IMR-90 (cell line): Measurements from ENCODE around the gene SPDEF. TPM values are rescaled to one million over a fixed set of nuclear protein-coding genes. Genes with fewer than 3 reads are reported as not detected.

Experiments
- ATAC-seq: fragments of 200-7000 bp; cut with Tn5 transposase; 2 replicates; pipeline ENCODE4 v1.9.1; 2020; ENCODE audit warnings: low read depth, mild to moderate bottlenecking, moderate library complexity
- BruUV-seq: library from RNA; stranded (reverse); fragments of 400-500 nt; replicated peaks from 2 replicates; lab custom pipeline; 2021; lab: Mats Ljungman, UMichigan
- CTCF ChIA-PET: fragments of 300-600 bp; formaldehyde crosslinking; extraction: SDS; loops from one replicate; lab custom pipeline; 2021; ENCODE audit warnings: antibody characterized with exemption; lab: Yijun Ruan, JAX
- POLR2A ChIA-PET: fragments of 300-600 bp; sonication (Branson Sonifier 250); formaldehyde crosslinking; loops from one replicate; lab custom pipeline; 2022; ENCODE audit warnings: antibody characterized with exemption; ENCODE audit not compliant: unreplicated experiment; lab: Charles Lee
- DNase-seq: peaks from one replicate; pipeline ENCODE4 v3.0.0; 2013
- H2AFZ ChIP-seq: replicated peaks from 2 replicates; pipeline ENCODE3; 2013; ENCODE audit warnings: low read length, mild to moderate bottlenecking; ENCODE audit not compliant: poor library complexity
- H2AK5ac ChIP-seq: 2 replicates; pipeline ENCODE4 v1.6.1; 2013; ENCODE audit warnings: low read depth, low read length, inconsistent platforms
- H2AK9ac ChIP-seq: replicated peaks from 2 replicates; pipeline ENCODE3; 2013; ENCODE audit warnings: mild to moderate bottlenecking, low read depth, low read length, moderate library complexity; ENCODE audit not compliant: poor library complexity
- H2BK120ac ChIP-seq: 2 replicates; pipeline ENCODE4 v1.6.1; 2013; ENCODE audit warnings: low read depth, low read length, inconsistent platforms
- H2BK15ac ChIP-seq: 3 replicates; pipeline ENCODE4 v1.6.1; 2013; ENCODE audit warnings: low read depth, low read length, inconsistent platforms
- H2BK20ac ChIP-seq: 2 replicates; pipeline ENCODE4 v1.6.1; 2013; ENCODE audit warnings: low read depth, mild to moderate bottlenecking, inconsistent platforms, low read length, moderate library complexity
- H2BK5ac ChIP-seq: 2 replicates; pipeline ENCODE4 v1.6.1; 2013; ENCODE audit warnings: mild to moderate bottlenecking, low read depth, low read length, inconsistent platforms; ENCODE audit not compliant: poor library complexity, severe bottlenecking
- H3K14ac ChIP-seq: replicated peaks from 2 replicates; pipeline ENCODE4 v1.6.1; 2013; ENCODE audit warnings: low read depth, low read length, inconsistent platforms
- H3K18ac ChIP-seq: 2 replicates; pipeline ENCODE4 v1.6.1; 2013; ENCODE audit warnings: low read depth, low read length, control low read depth
- H3K23ac ChIP-seq: 2 replicates; pipeline ENCODE4 v1.6.1; 2013; ENCODE audit warnings: low read depth, low read length, inconsistent platforms
- H3K27ac ChIP-seq: 2 replicates; pipeline ENCODE4 v1.5.1; 2013; ENCODE audit warnings: mild to moderate bottlenecking, control low read depth, low read length; ENCODE audit not compliant: insufficient read depth
- H3K27me3 ChIP-seq: 2 replicates; pipeline ENCODE4 v1.6.1; 2013; ENCODE audit warnings: low read length; ENCODE audit not compliant: control insufficient read depth, insufficient read depth
- H3K36me3 ChIP-seq: 2 replicates; pipeline ENCODE4 v1.6.1; 2013; ENCODE audit warnings: low read length, mixed read lengths; ENCODE audit not compliant: control insufficient read depth, insufficient read depth
- H3K4ac ChIP-seq: 2 replicates; pipeline ENCODE4 v1.6.1; 2013; ENCODE audit warnings: low read depth, low read length, inconsistent platforms
- H3K4me1 ChIP-seq: 2 replicates; pipeline ENCODE4 v1.6.1; 2013; ENCODE audit warnings: low read length, mixed read lengths; ENCODE audit not compliant: control insufficient read depth, insufficient read depth
- H3K4me2 ChIP-seq: 2 replicates; pipeline ENCODE4 v1.6.1; 2013; ENCODE audit warnings: low read depth, mild to moderate bottlenecking, control low read depth, low read length, moderate library complexity
- H3K4me3 ChIP-seq: 2 replicates; pipeline ENCODE4 v1.5.1; 2013; ENCODE audit warnings: low read depth, mild to moderate bottlenecking, control low read depth, low read length, moderate library complexity; ENCODE audit not compliant: insufficient read depth
- H3K56ac ChIP-seq: 2 replicates; pipeline ENCODE4 v1.6.1; 2013; ENCODE audit warnings: low read length, inconsistent platforms; ENCODE audit not compliant: insufficient read depth; ENCODE audit errors: extremely low read depth
- H3K79me1 ChIP-seq, 2 experiments: 2 replicates each; pipeline ENCODE4 v1.6.1; 2013; ENCODE audit warnings: low read length in 2 of 2, inconsistent platforms in 1 of 2, low read depth in 1 of 2
- H3K9ac ChIP-seq: 2 replicates; pipeline ENCODE4 v1.6.1; 2013; ENCODE audit warnings: low read depth, low read length, control low read depth
- H3K9me1 ChIP-seq: 2 replicates; pipeline ENCODE4 v1.6.1; 2013; ENCODE audit warnings: low read length, inconsistent platforms; ENCODE audit not compliant: insufficient read depth
- H3K9me3 ChIP-seq: 2 replicates; pipeline ENCODE4 v1.6.1; 2013; ENCODE audit warnings: low read length; ENCODE audit not compliant: control insufficient read depth, insufficient read depth
- H4K20me1 ChIP-seq: 2 replicates; pipeline ENCODE4 v1.6.1; 2013; ENCODE audit warnings: low read length, inconsistent platforms; ENCODE audit not compliant: insufficient read depth
- H4K5ac ChIP-seq: 2 replicates; pipeline ENCODE4 v1.6.1; 2013; ENCODE audit warnings: mild to moderate bottlenecking, low read depth, low read length, control low read depth
- H4K8ac ChIP-seq, 2 experiments: 2 replicates each; pipeline ENCODE4 v1.6.1; 2013; ENCODE audit warnings: low read depth in 2 of 2, low read length in 2 of 2, control low read depth in 1 of 2, inconsistent platforms in 1 of 2
- H4K91ac ChIP-seq: 2 replicates; pipeline ENCODE4 v1.6.1; 2013; ENCODE audit warnings: low read depth, low read length, inconsistent platforms; ENCODE audit not compliant: insufficient read depth
- BHLHE40 ChIP-seq: fragments of 150-350 bp; IDR thresholded peaks from 2 replicates; pipeline ENCODE4 v1.6.1; 2016; ENCODE audit warnings: mild to moderate bottlenecking, low read depth, low read length
- CEBPB ChIP-seq: IDR thresholded peaks from 2 replicates; pipeline ENCODE4 v1.6.1; 2012; ENCODE audit warnings: low read depth, low read length, improper control_type of control experiment
- CHD1 ChIP-seq: IDR thresholded peaks from 2 replicates; pipeline ENCODE4 v1.6.1; 2012; ENCODE audit warnings: low read depth, low read length, improper control_type of control experiment
- FOS ChIP-seq: fragments of 150-350 bp; IDR thresholded peaks from 2 replicates; pipeline ENCODE4 v1.6.1; 2016; ENCODE audit warnings: low read depth, low read length
- MAFK ChIP-seq: IDR thresholded peaks from 2 replicates; pipeline ENCODE4 v1.6.1; 2012; ENCODE audit warnings: low read depth, low read length, improper control_type of control experiment
- MAZ ChIP-seq: IDR thresholded peaks from 2 replicates; pipeline ENCODE4 v1.6.1; 2012; ENCODE audit warnings: low read depth, mild to moderate bottlenecking, low read length, improper control_type of control experiment, moderate library complexity, borderline replicate concordance
- MXI1 ChIP-seq: IDR thresholded peaks from 2 replicates; pipeline ENCODE4 v1.6.1; 2012; ENCODE audit warnings: low read depth, mild to moderate bottlenecking, low read length, moderate library complexity, borderline replicate concordance
- NFE2L2 ChIP-seq: fragments of 150-350 bp; IDR thresholded peaks from 2 replicates; pipeline ENCODE4 v1.6.1; 2016; ENCODE audit warnings: low read depth, mild to moderate bottlenecking, low read length
- POLR2A ChIP-seq: IDR thresholded peaks from 2 replicates; pipeline ENCODE4 v1.6.1; 2012; ENCODE audit warnings: mild to moderate bottlenecking, low read depth, low read length
- RAD21 ChIP-seq: IDR thresholded peaks from 2 replicates; pipeline ENCODE4 v1.6.1; 2012; ENCODE audit warnings: low read length, improper control_type of control experiment
- RCOR1 ChIP-seq: IDR thresholded peaks from 2 replicates; pipeline ENCODE4 v1.6.1; 2012; ENCODE audit warnings: mild to moderate bottlenecking, low read length, improper control_type of control experiment; ENCODE audit not compliant: insufficient replicate concordance
- RFX5 ChIP-seq: IDR thresholded peaks from 2 replicates; pipeline ENCODE4 v1.8.0; 2012; ENCODE audit warnings: low read depth, mild to moderate bottlenecking, low read length, moderate library complexity
- SMC3 ChIP-seq: fragments of 150-350 bp; IDR thresholded peaks from 2 replicates; pipeline ENCODE4 v1.6.1; 2016; ENCODE audit warnings: low read depth, mild to moderate bottlenecking, antibody characterized with exemption, low read length, moderate library complexity
- WGBS, 2 experiments: methylation state at CpG; one replicate each; pipeline versions ENCODE4 v1.1.5 to v1.1.7; 2013; ENCODE audit warnings: missing lambda C conversion rate in 2 of 2; ENCODE audit not compliant: insufficient read length in 1 of 2; ENCODE audit errors: extremely low coverage in 2 of 2; 5-methylcytosine and 5-hydroxymethylcytosine counted together
- dilution Hi-C: fragments of 300-500 bp; cut with HindIII; formaldehyde crosslinking; loops from one replicate; pipeline ENCODE4 v1.14.3; 2018; ENCODE audit warnings: low sequenced_read_pairs; ENCODE audit not compliant: unreplicated experiment
- in situ Hi-C: fragments of 300-500 bp; cut with MboI; formaldehyde crosslinking; loops from 3 replicates; pipeline ENCODE4 v1.14.3; 2019; ENCODE audit warnings: low sequenced_read_pairs, inconsistent platforms, mixed read lengths
- intact Hi-C: fragments of 100-400 bp; cut with micrococcal nuclease; formaldehyde crosslinking; loops from 2 replicates; pipeline ENCODE4 v1.10.0; 2022
- polyA plus RNA-seq, 3 experiments: library from polyadenylated mRNA; depleted of rRNA; stranded (reverse); fragments of >200 nt; gene quantifications; 2 replicates each; pipeline ENCODE4 v1.2.3, GENCODE V29; 2012; ENCODE audit warnings: low replicate concordance in 1 of 3
- total RNA-seq: library from RNA; depleted of rRNA; stranded (reverse); fragments of >200 nt; gene quantifications from 2 replicates; pipeline ENCODE4 v1.2.3, GENCODE V29; 2012
- TF ChIP-seq, protein P1 (sequence below): fragments of 150-350 bp; IDR thresholded peaks from 2 replicates; pipeline ENCODE4 v1.6.1; 2016; ENCODE audit warnings: low read depth, mild to moderate bottlenecking, low read length, moderate library complexity, borderline replicate concordance
- TF ChIP-seq, protein P2 (sequence below): conservative IDR thresholded peaks from 2 replicates; pipeline ENCODE4 v1.5.1; 2012; ENCODE audit warnings: mild to moderate bottlenecking, low read depth, low read length, improper control_type of control experiment
- TF ChIP-seq, protein P3 (sequence below): fragments of 150-350 bp; IDR thresholded peaks from 2 replicates; pipeline ENCODE4 v1.6.1; 2017; ENCODE audit warnings: mild to moderate bottlenecking, antibody characterized with exemption, low read length, low read depth

The SPDEF gene
- total and polyA plus RNA-seq, 2 of the 4 experiments (the other 2 are of a cell fraction) = 0.05 TPM; not detected in 1

DNA sequence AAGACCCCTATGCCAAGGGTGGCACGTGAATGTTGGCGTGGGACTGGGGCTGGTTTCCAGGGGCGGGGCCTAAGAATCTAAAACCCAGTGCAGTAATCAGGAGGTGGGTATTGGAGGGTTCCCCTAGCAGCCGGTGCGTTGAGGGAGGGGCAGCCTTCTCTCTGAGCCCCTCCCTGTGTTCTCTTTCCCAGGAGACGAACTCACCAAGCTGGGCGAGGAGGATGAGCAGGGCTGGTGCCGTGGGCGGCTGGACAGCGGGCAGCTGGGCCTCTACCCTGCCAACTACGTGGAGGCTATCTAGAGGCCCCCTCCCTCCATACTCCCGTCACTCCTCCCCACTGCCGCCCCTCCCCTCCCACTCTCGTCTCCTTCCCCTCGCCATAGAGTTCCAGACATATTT, 23.9 kb downstream of the SPDEF start:
- ATAC-seq (no peak), DNase-seq (no peak)
- Histone ChIP-seq H3K14ac (no peak overlapping the region), H2BK120ac (no peak overlapping the region), H3K4me3 (peak overlapping the region; percentile 42; the same call in 1 of the 2 replicates), H2BK5ac (no peak overlapping the region), H2BK20ac (no peak overlapping the region), H3K9me3 (no peaks in the 10 kb centered on the region), H3K4ac (no peak overlapping the region), H2AK9ac (no peak overlapping the region), H4K8ac (0 out of 4 replicates have a peak overlapping the region, but pooled peaks of 1 of the 2 experiments have one; percentile 4), H3K18ac (no peak overlapping the region), H3K56ac (no peak overlapping the region), H4K5ac (no peak overlapping the region), H4K20me1 (no peaks in the 10 kb centered on the region), H3K9me1 (peaks cover 3% of the 10 kb centered on the region; the same call in 1 of the 2 replicates), H4K91ac (no peak overlapping the region), H3K27ac (no peak overlapping the region), H2AFZ (peak overlapping the region; percentile 71), H2AK5ac (no peak overlapping the region), H3K4me1 (peaks cover 2% of the 10 kb centered on the region; the same call in 1 of the 2 replicates), H3K79me1 (no peaks in the 10 kb centered on the region), H3K4me2 (peak overlapping the region; percentile 44; the same call in 1 of the 2 replicates), H3K9ac (no peak overlapping the region), H3K23ac (no peak overlapping the region), H3K27me3 (peaks cover 18% of the 10 kb centered on the region; the same call in 1 of the 2 replicates), H3K36me3 (no peaks in the 10 kb centered on the region), H2BK15ac (no peak overlapping the region)
- POLR2A ChIA-PET = no interaction called here
- CTCF ChIA-PET = no interaction called here
- TF ChIP-seq BHLHE40 = no peak
- TF ChIP-seq MXI1 = no peak
- TF ChIP-seq RCOR1 = no peak
- TF ChIP-seq CEBPB = no peak
- TF ChIP-seq, protein P1, sequence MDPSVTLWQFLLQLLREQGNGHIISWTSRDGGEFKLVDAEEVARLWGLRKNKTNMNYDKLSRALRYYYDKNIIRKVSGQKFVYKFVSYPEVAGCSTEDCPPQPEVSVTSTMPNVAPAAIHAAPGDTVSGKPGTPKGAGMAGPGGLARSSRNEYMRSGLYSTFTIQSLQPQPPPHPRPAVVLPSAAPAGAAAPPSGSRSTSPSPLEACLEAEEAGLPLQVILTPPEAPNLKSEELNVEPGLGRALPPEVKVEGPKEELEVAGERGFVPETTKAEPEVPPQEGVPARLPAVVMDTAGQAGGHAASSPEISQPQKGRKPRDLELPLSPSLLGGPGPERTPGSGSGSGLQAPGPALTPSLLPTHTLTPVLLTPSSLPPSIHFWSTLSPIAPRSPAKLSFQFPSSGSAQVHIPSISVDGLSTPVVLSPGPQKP = no peak
- TF ChIP-seq, protein P2, sequence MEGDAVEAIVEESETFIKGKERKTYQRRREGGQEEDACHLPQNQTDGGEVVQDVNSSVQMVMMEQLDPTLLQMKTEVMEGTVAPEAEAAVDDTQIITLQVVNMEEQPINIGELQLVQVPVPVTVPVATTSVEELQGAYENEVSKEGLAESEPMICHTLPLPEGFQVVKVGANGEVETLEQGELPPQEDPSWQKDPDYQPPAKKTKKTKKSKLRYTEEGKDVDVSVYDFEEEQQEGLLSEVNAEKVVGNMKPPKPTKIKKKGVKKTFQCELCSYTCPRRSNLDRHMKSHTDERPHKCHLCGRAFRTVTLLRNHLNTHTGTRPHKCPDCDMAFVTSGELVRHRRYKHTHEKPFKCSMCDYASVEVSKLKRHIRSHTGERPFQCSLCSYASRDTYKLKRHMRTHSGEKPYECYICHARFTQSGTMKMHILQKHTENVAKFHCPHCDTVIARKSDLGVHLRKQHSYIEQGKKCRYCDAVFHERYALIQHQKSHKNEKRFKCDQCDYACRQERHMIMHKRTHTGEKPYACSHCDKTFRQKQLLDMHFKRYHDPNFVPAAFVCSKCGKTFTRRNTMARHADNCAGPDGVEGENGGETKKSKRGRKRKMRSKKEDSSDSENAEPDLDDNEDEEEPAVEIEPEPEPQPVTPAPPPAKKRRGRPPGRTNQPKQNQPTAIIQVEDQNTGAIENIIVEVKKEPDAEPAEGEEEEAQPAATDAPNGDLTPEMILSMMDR = no peak
- TF ChIP-seq RAD21 = no peak
- no peak for TF ChIP-seq SMC3
- TF ChIP-seq MAZ = no peak
- no peak for TF ChIP-seq POLR2A
- TF ChIP-seq MAFK = no peak
- no peak for TF ChIP-seq CHD1
- TF ChIP-seq NFE2L2 = no peak
- TF ChIP-seq, protein P3, sequence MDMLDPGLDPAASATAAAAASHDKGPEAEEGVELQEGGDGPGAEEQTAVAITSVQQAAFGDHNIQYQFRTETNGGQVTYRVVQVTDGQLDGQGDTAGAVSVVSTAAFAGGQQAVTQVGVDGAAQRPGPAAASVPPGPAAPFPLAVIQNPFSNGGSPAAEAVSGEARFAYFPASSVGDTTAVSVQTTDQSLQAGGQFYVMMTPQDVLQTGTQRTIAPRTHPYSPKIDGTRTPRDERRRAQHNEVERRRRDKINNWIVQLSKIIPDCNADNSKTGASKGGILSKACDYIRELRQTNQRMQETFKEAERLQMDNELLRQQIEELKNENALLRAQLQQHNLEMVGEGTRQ = no peak
- no peak for TF ChIP-seq RFX5
- no peak for TF ChIP-seq FOS
- intact Hi-C loops (no loop called here), dilution Hi-C loops (no loop called here), in situ Hi-C loops (no loop called here)
- no TSS peak for BruUV-seq
- 65% methylated on average over 6 of the region's 15 CpGs; no CpG with 5 or more reads in 1 of the 2 experiments for WGBS, 2 experiments
